Ishikawa (cell line): Measurements from ENCODE around the gene MARCHF11.

Source experiments
- CEBPB ChIP-seq: IDR thresholded peaks from 2 replicates; pipeline ENCODE4 v1.6.1; 2012
- CREB1 ChIP-seq: IDR thresholded peaks from 2 replicates; pipeline ENCODE4 v1.6.1; 2012; ENCODE audit warnings: low read depth
- EGR1 ChIP-seq: IDR thresholded peaks from 2 replicates; pipeline ENCODE4 v1.6.1; 2012
- EP300 ChIP-seq: IDR thresholded peaks from 2 replicates; pipeline ENCODE4 v1.6.1; 2012; ENCODE audit warnings: borderline replicate concordance
- FOXM1 ChIP-seq: IDR thresholded peaks from 2 replicates; pipeline ENCODE4 v1.6.1; 2012; ENCODE audit warnings: low read depth, borderline replicate concordance
- NFIC ChIP-seq: IDR thresholded peaks from 2 replicates; pipeline ENCODE4 v1.6.1; 2012
- RAD21 ChIP-seq: IDR thresholded peaks from 2 replicates; pipeline ENCODE4 v1.6.1; 2012; ENCODE audit warnings: low read depth
- TAF1 ChIP-seq: IDR thresholded peaks from 2 replicates; pipeline ENCODE4 v1.6.1; 2012; ENCODE audit warnings: low read depth, mild to moderate bottlenecking
- TCF12 ChIP-seq: IDR thresholded peaks from 2 replicates; pipeline ENCODE4 v1.6.1; 2012; ENCODE audit warnings: low read depth
- TEAD4 ChIP-seq: IDR thresholded peaks from 2 replicates; pipeline ENCODE4 v1.6.1; 2012
- YY1 ChIP-seq: IDR thresholded peaks from 2 replicates; pipeline ENCODE4 v1.6.1; 2012; ENCODE audit warnings: low read depth
- ZBTB7A ChIP-seq: IDR thresholded peaks from 2 replicates; pipeline ENCODE4 v1.6.1; 2012; ENCODE audit warnings: low read depth
- TF ChIP-seq, protein P1 (sequence below): IDR thresholded peaks from 2 replicates; pipeline ENCODE4 v1.6.1; 2012; ENCODE audit warnings: low read depth, mild to moderate bottlenecking
- TF ChIP-seq, protein P2 (sequence below): IDR thresholded peaks from 2 replicates; pipeline ENCODE4 v1.6.1; 2012
- TF ChIP-seq, protein P3 (sequence below): IDR thresholded peaks from 2 replicates; pipeline ENCODE4 v1.6.1; 2012

MARCHF11 gene

DNA sequence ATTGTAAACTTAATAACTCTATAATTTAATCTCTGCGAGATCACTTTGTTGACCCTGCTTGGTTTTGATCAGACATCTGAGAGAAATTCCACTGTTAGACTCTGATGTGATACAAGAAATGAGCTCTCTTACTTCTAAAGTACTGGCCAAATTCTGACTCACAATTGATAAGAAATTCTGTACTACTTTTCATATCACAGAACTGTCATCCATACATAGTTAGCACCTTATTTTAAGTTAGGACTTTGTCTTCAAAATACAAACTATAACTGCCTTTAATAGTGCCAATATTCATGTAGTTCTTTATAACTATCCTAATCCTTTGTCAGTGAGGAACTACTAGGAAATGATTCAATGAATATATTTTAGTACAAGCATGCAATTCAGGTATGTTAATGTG is 23.4 kb downstream of the MARCHF11 start:
- TF ChIP-seq ZBTB7A (no peak), TCF12 (no peak), EGR1 (no peak), CREB1 (no peak), TAF1 (no peak), NFIC (no peak), CEBPB (no peak), YY1 (no peak), EP300 (no peak), TEAD4 (no peak), FOXM1 (no peak), RAD21 (no peak)
- TF ChIP-seq, protein P1, sequence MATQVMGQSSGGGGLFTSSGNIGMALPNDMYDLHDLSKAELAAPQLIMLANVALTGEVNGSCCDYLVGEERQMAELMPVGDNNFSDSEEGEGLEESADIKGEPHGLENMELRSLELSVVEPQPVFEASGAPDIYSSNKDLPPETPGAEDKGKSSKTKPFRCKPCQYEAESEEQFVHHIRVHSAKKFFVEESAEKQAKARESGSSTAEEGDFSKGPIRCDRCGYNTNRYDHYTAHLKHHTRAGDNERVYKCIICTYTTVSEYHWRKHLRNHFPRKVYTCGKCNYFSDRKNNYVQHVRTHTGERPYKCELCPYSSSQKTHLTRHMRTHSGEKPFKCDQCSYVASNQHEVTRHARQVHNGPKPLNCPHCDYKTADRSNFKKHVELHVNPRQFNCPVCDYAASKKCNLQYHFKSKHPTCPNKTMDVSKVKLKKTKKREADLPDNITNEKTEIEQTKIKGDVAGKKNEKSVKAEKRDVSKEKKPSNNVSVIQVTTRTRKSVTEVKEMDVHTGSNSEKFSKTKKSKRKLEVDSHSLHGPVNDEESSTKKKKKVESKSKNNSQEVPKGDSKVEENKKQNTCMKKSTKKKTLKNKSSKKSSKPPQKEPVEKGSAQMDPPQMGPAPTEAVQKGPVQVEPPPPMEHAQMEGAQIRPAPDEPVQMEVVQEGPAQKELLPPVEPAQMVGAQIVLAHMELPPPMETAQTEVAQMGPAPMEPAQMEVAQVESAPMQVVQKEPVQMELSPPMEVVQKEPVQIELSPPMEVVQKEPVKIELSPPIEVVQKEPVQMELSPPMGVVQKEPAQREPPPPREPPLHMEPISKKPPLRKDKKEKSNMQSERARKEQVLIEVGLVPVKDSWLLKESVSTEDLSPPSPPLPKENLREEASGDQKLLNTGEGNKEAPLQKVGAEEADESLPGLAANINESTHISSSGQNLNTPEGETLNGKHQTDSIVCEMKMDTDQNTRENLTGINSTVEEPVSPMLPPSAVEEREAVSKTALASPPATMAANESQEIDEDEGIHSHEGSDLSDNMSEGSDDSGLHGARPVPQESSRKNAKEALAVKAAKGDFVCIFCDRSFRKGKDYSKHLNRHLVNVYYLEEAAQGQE, result no peak
- TF ChIP-seq, protein P2, sequence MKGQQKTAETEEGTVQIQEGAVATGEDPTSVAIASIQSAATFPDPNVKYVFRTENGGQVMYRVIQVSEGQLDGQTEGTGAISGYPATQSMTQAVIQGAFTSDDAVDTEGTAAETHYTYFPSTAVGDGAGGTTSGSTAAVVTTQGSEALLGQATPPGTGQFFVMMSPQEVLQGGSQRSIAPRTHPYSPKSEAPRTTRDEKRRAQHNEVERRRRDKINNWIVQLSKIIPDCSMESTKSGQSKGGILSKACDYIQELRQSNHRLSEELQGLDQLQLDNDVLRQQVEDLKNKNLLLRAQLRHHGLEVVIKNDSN, result no peak
- TF ChIP-seq, protein P3, sequence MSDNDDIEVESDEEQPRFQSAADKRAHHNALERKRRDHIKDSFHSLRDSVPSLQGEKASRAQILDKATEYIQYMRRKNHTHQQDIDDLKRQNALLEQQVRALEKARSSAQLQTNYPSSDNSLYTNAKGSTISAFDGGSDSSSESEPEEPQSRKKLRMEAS, result no peak

DNA sequence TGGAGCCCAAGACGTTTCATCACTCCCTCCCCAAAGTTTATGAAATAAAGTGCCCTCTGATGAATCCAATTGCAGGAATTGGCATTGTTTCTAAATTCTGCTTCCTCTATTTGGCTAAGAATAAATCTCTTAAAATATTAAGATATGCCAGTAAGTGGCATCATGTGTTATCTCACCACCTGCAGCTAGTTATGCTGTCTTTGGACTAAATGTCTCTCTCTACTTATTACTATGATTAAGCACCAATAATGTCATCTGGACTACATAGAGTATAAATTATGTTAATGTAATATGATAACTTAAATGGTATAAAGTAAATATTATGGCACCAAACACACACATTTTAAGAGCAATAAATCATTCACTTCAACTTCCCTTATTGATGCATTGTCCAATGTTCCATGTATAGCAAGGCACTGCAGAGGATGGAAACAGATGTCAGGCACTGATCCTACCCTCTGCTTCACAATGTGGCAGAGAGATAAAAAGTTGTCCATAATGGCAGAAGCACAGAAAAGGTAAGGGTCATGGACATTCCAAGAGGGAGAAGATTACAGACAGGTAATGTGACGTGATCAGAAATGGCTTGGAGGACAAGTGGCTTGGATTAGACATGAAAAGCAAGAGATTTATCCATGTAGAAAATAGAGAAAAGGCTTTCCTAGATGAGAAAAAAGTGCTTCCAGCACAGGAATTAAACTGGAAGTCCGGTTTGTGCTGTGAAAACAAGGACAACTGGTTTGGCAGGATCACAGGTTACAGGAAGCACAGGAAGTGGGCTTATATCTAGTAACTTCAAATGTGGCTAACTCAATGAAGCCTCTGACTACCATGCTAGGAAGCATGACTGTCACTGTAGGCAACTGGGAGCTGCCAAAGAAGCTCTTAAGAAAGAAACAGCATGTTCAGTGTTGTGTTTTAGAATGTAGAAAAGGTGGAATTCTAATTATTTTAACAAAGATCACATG is 26.7 kb downstream of the MARCHF11 start:
- TF ChIP-seq, protein P3, result no peak
- no peak for TF ChIP-seq CEBPB
- TF ChIP-seq EGR1, result no peak
- TF ChIP-seq TAF1, result no peak
- no peak for TF ChIP-seq FOXM1
- no peak for TF ChIP-seq YY1
- no peak for TF ChIP-seq TCF12
- no peak for TF ChIP-seq TEAD4
- TF ChIP-seq NFIC, result no peak

DNA sequence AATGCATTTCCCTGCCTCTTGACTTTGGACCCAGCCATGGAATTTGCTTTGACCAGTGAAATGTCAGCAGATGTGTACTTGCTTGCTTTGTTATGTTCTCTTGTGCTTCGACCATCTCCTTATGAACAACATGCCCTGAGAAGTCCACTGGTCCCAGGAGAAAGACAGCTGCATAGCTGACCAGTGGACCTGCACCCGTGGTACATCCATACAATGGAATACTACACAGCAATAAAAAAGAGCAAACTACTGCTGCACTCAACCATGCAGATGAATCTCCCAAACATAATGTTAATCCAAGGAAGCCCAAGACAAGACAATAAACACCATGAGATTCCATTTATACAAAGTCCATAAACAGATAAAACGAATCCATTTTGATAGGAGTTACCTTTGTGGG is 30.0 kb downstream of the MARCHF11 start:
- TF ChIP-seq, protein P2, result no peak
- TF ChIP-seq RAD21 (no peak), TCF12 (no peak), NFIC (no peak), YY1 (no peak), CREB1 (no peak), ZBTB7A (no peak), TAF1 (no peak), TEAD4 (no peak)
- TF ChIP-seq, protein P1, result no peak
- TF ChIP-seq, protein P3, result no peak

DNA sequence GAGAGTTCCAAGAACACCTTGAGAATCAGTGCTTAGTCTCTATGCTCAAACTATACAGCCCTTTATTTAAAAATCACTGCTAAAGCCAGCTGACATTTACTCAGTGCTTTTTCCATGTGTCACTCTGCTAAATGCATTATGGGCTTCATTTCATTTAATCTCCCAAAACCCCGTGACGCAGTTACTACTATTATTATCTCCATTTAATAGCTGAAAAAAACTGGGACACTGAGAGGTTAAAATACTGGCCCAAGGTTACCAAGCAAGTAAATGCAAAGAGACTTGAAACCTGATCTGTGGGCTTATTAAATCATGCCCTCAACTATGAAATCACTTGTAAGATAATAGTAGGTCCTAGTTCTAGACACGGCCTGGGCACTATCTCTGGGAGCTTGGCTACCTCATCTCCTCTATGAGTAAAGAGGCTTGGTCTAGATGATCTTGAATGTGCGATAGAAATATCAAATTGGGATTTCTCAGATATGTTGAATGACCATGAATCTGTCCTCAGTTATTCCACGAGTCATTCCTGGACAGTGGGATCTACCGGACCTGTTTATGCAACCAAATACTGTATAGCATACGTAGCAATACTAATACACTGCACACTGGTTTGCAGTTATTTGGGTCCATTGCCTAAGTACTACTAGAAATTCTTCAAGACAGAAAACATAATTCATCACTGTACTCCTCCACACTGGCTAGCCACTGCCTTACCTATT is 32.3 kb downstream of the MARCHF11 start:
- TF ChIP-seq, protein P2, result no peak
- TF ChIP-seq TEAD4 (no peak), CEBPB (no peak), EGR1 (no peak), YY1 (no peak)
- TF ChIP-seq, protein P1, result no peak
- TF ChIP-seq, protein P3, result no peak
